GM12874 (cell line): ENCODE data around the gene GNA15.

Experiments
- CTCF ChIP-seq: IDR thresholded peaks from 2 replicates; pipeline ENCODE4 v1.5.1; 2011; ENCODE audit warnings: low read depth, mild to moderate bottlenecking, control low read depth, low read length, moderate library complexity; ENCODE audit not compliant: insufficient read depth

Gene GNA15

GRCh38 chr19:3115411-3115810 is 20.4 kb upstream of the GNA15 start:
- TF ChIP-seq CTCF = no peak

DNA sequence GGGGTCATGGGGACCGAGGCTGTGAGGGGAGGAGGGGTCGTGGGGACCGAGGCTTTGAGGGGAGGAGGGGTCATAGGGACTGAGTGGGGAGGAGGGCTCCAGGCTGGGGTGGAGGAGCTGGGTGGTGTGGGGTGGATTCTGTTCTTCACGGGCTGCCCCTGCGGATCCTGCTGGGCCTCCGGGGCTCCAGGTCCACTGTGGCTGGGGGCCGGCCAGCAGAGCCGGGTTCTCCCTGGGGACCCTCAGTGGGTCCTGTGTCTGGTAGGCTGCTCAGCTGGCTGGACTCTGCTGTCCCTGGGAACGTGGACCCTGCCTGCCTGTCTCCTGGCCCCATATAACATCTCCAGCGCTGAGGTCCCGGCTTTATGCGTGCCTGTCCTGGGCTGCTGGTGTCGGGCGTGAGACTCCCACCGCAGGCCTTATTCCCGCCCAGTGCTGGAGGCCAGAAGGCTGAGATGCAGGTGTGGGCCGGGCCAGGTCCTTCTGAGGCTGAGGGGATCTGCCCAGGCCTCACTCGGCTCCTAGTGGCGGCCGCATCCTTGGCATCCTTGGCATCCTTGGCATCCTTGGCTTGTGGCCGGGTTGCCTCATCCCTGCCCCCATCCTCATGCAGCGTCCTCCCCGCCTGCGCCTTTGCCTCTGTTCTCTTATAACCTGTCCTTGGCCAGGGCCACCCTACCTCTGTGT is 19.8 kb upstream of the GNA15 start:
- TF ChIP-seq CTCF = no peak

- TF ChIP-seq CTCF = no peak
Measured at GRCh38 chr19:3116621-3117020, 19.2 kb upstream of the GNA15 start.

DNA sequence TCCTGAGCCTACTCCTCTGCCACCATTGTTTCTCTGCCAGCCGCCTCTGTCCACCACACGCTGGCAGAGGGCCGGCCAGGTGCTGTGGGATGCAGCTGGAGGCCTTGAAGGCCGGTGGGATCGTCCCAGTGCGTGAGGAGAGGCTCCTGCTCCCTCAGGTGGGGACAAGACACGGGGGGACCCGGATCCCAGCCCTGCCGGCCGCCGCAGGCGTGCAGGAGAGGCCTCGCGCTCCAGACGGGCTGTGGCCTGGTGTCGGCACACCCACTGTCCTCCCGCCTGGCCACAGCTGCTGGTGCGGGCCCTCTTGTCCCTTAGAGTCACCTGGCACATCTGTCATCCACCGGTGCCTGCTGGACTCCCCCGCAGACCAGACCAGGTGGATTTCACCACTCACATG is 18.1 kb upstream of the GNA15 start:
- TF ChIP-seq CTCF = no peak

GRCh38 chr19:3118232-3119070 is 17.4 kb upstream of the GNA15 start:
- 0 out of 2 replicates have a peak, but pooled peaks have one; percentile 3 for TF ChIP-seq CTCF

DNA sequence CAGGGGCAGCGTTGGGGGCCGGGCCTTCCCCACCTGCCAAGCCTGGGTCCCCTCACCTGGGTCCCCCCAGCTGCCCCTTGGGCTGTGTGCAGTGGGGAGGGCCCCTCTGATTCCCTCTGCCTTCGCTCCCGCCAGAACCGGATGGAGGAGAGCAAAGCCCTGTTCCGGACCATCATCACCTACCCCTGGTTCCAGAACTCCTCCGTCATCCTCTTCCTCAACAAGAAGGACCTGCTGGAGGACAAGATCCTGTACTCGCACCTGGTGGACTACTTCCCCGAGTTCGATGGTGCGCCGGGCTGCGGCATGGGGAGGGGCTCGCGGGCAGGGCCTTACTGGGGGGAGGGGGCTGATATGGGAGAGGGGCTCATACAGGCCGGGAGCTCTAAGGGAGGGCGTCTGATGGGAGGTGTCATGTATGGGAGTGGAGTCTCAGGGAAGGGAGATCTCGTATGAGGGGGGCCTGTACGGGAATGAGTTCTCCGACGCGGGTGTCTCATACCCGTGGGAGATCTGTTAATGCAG is 16.7 kb upstream of the GNA15 start:
- TF ChIP-seq CTCF = no peak

- TF ChIP-seq CTCF = no peak
Measured at GRCh38 chr19:3119693-3120380, 16.0 kb upstream of the GNA15 start.
